K562 (cell line): ENCODE measurements around the gene PBX1. TPM values are rescaled to one million over a fixed set of nuclear protein-coding genes. Genes with fewer than 3 reads are reported as not detected.

Experiments
- ATAC-seq: fragments of 200-7000 bp; cut with Tn5 transposase; 3 replicates; pipeline ENCODE4 v1.9.1; 2020; ENCODE audit warnings: moderate library complexity
- BruUV-seq: library from RNA; stranded (reverse); fragments of 400-500 nt; replicated peaks from 2 replicates; lab custom pipeline; 2021; lab: Mats Ljungman, UMichigan
- CTCF ChIA-PET: fragments of 300-600 bp; formaldehyde crosslinking; extraction: SDS; loops from one replicate; lab custom pipeline; 2021; ENCODE audit warnings: low intra/inter-chr PET ratio; lab: Yijun Ruan, JAX
- POLR2A ChIA-PET: fragments of 300-600, 350-650 bp; sonication (Branson Sonifier 250); formaldehyde crosslinking; extraction: SDS; loops from one replicate; lab custom pipeline; 2021; ENCODE audit warnings: antibody characterized with exemption, inconsistent platforms; lab: Yijun Ruan, JAX
- DNase-seq, 4 experiments: peaks; one replicate each; pipeline versions ENCODE4 v3.0.0 to v3.0.0-alpha.2; 2011 to 2018; ENCODE audit warnings: low spot score in 3 of 4, mixed read lengths in 3 of 4; ENCODE audit errors: extremely low read depth in 1 of 4
- FAIRE-seq: peaks from 2 replicates; lab custom pipeline; 2011; peaks lifted over from hg19 to GRCh38; lab: Jason Lieb, UNC
- H2AFZ ChIP-seq: 2 replicates; pipeline ENCODE4 v1.6.0; 2011; ENCODE audit warnings: low read depth, low read length, control low read depth, inconsistent platforms
- H3K27ac ChIP-seq: fragments of 200-600 bp; 3 replicates; pipeline ENCODE4 v1.8.0; 2011; ENCODE audit warnings: low read depth, mild to moderate bottlenecking, control low read depth, inconsistent platforms, low read length, moderate library complexity, mixed read lengths; ENCODE audit errors: extremely low read depth
- H3K27me3 ChIP-seq, 2 experiments: fragments of 300-600 bp in 1 of 2; 2 replicates in 1 of 2; 3 replicates in 1 of 2; pipeline versions ENCODE4 v1.6.0 to v1.8.0; 2011; ENCODE audit warnings: inconsistent platforms in 2 of 2, low read length in 2 of 2, mild to moderate bottlenecking in 1 of 2, mixed read lengths in 1 of 2, moderate library complexity in 1 of 2; ENCODE audit not compliant: control insufficient read depth in 2 of 2, insufficient read depth in 2 of 2
- H3K36me3 ChIP-seq: fragments of 300-600 bp; 3 replicates; pipeline ENCODE4 v1.8.0; 2011; ENCODE audit warnings: mild to moderate bottlenecking, low read length, inconsistent platforms; ENCODE audit not compliant: control insufficient read depth, insufficient read depth
- H3K4me1 ChIP-seq, 2 experiments: fragments of 200-600 bp in 1 of 2; replicated peaks in 1 of 2; 2 replicates in 1 of 2; 3 replicates in 1 of 2; pipeline versions ENCODE4 v1.5.1 to v1.8.0; 2011; ENCODE audit warnings: inconsistent platforms in 2 of 2, low read length in 2 of 2, mild to moderate bottlenecking in 1 of 2, mixed read lengths in 1 of 2, moderate library complexity in 1 of 2; ENCODE audit not compliant: control insufficient read depth in 2 of 2, insufficient read depth in 2 of 2
- H3K4me2 ChIP-seq: 2 replicates; pipeline ENCODE4 v1.6.1; 2011; ENCODE audit warnings: low read length, control low read depth, inconsistent platforms, mixed read lengths; ENCODE audit not compliant: insufficient read depth
- H3K4me3 ChIP-seq: fragments of 200-600 bp; sonication (generic), shearing (Covaris generic); 2 replicates; pipeline ENCODE4 v1.5.1; 2016; ENCODE audit warnings: control low read depth, inconsistent platforms
- H3K79me2 ChIP-seq: fragments of 200-600 bp; 3 replicates; pipeline ENCODE4 v1.8.0; 2011; ENCODE audit warnings: low read length, inconsistent platforms; ENCODE audit not compliant: control insufficient read depth, insufficient read depth
- H3K9ac ChIP-seq, 2 experiments: 2 replicates each; pipeline versions ENCODE4 v1.6.0 to v1.6.1; 2011; ENCODE audit warnings: low read depth in 2 of 2, low read length in 2 of 2, control low read depth in 1 of 2, inconsistent platforms in 1 of 2, mild to moderate bottlenecking in 1 of 2, mixed read lengths in 1 of 2; ENCODE audit not compliant: insufficient read depth in 1 of 2
- H3K9me1 ChIP-seq: one replicate; pipeline ENCODE4 v1.6.0; 2011; ENCODE audit warnings: inconsistent platforms, mild to moderate bottlenecking, low read length, moderate library complexity; ENCODE audit not compliant: control insufficient read depth, insufficient read depth
- H3K9me3 ChIP-seq: replicated peaks from 2 replicates; pipeline ENCODE4 v1.5.1; 2011; ENCODE audit warnings: low read depth, low read length, inconsistent platforms; ENCODE audit not compliant: control insufficient read depth, insufficient read depth
- H4K20me1 ChIP-seq: replicated peaks from 2 replicates; pipeline ENCODE4 v1.6.1; 2011; ENCODE audit warnings: low read length, inconsistent platforms, mixed read lengths; ENCODE audit not compliant: control insufficient read depth, insufficient read depth
- FOXP1 ChIP-seq: sonication (generic); formaldehyde crosslinking; IDR thresholded peaks from 2 replicates; pipeline ENCODE4 v1.8.0; 2022; ENCODE audit warnings: mild to moderate bottlenecking, missing genetic modification reagents
- HDGF ChIP-seq: fragments of 450-650 bp; IDR thresholded peaks from 2 replicates; pipeline ENCODE4 v1.6.1; 2016
- PURB ChIP-seq: sonication (generic); formaldehyde crosslinking; IDR thresholded peaks from 2 replicates; pipeline ENCODE4 v1.9.0; 2021; ENCODE audit warnings: low read depth, mild to moderate bottlenecking, missing genetic modification reagents
- SRSF1 ChIP-seq: fragments of 200-400 bp; formaldehyde crosslinking; IDR thresholded peaks from 2 replicates; pipeline ENCODE4 v1.6.1; 2017; ENCODE audit warnings: mild to moderate bottlenecking, low read depth, low read length, moderate library complexity
- TGIF2 ChIP-seq: sonication (generic); formaldehyde crosslinking; IDR thresholded peaks from 2 replicates; pipeline ENCODE4 v1.8.1; 2022; ENCODE audit warnings: mild to moderate bottlenecking, missing genetic modification reagents, moderate library complexity
- WGBS: fragments of 100-300 bp; shearing (Covaris generic); methylation state at CpG from one replicate; pipeline ENCODE4 v1.1.6; 2016; ENCODE audit warnings: low coverage, mixed read lengths; ENCODE audit not compliant: insufficient coverage; ENCODE audit errors: missing lambda C conversion rate; 5-methylcytosine and 5-hydroxymethylcytosine counted together
- in situ Hi-C: fragments of 300-500 bp; cut with MboI; formaldehyde crosslinking; loops from 4 replicates; pipeline ENCODE4 v1.15.0; 2018; ENCODE audit warnings: inconsistent platforms, mixed read lengths
- intact Hi-C: fragments of 100-400 bp; cut with micrococcal nuclease; formaldehyde crosslinking; loops from 2 replicates; pipeline ENCODE4 v1.14.2; 2022
- polyA plus RNA-seq, 8 experiments: library from polyadenylated mRNA; depleted of rRNA in 4 of 8; stranded (reverse) in 5 of 8; unstranded in 3 of 8; fragments of >200 nt; fragmentation: Nextera tagmentation in 2 of 8; fragmentation: Illumina TruSeq in 1 of 8; extraction: Ambion mirVana in 2 of 8; extraction: Trizol in 1 of 8; gene quantifications; 2 replicates each; pipeline versions ENCODE4 v1.2.1 to v1.2.3, GENCODE V29; 2011 to 2014; ENCODE audit warnings: inconsistent platforms in 1 of 8, missing spikeins in 1 of 8
- total RNA-seq, 7 experiments: library from RNA; depleted of rRNA in 6 of 7; stranded (reverse); fragments of >200 nt in 6 of 7; fragmentation: Illumina TruSeq in 2 of 7; extraction: Trizol in 2 of 7; gene quantifications; 2 replicates each; pipeline versions ENCODE4 v1.2.1 to v1.2.3, GENCODE V29; 2011 to 2021; ENCODE audit warnings: low replicate concordance in 1 of 7
- TF ChIP-seq, protein P1 (sequence below): fragments of 450-650 bp; IDR thresholded peaks from 2 replicates; pipeline ENCODE4 v1.7.0; 2016; ENCODE audit warnings: borderline replicate concordance
- TF ChIP-seq, protein P2 (sequence below): fragments of 450-650 bp; IDR thresholded peaks from 2 replicates; pipeline ENCODE4 v1.7.1; 2018; ENCODE audit warnings: mild to moderate bottlenecking, low read depth; ENCODE audit not compliant: partially characterized antibody
- TF ChIP-seq, protein P3 (sequence below): IDR thresholded peaks from 2 replicates; pipeline ENCODE4 v1.6.1; 2011; ENCODE audit warnings: borderline replicate concordance, low read depth, mild to moderate bottlenecking, moderate library complexity, low read length; ENCODE audit not compliant: insufficient read depth, poor library complexity, severe bottlenecking

The PBX1 gene
- total and polyA plus RNA-seq, 9 of the 15 experiments (the other 6 are each of a cell fraction or from before 2014, with no cell fraction given): 0.03 to 0.62 (median 0.17) TPM

DNA sequence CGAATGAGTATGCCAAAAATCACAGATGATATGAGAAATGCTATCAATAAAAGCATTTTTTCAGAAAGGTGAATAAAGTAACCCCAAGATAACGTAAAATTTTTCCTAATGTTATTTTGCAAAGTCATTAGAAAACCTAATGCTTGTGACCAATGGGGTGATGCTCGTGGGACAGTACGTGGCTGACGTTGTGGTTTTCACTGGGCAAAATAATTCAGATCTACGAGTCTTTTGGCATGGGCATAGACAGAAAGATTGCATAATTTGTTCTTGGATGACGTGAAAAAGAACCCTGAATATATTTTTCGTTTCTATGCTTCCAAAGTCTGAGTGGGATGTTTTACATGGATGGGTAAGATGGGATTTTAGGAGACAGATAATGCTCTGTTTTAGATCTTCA is 71.0 kb downstream of the PBX1 start:
- Histone ChIP-seq H3K4me1 (no peaks in the 10 kb centered on the region), H3K4me3 (no peak overlapping the region), H3K9me3 (no peaks in the 10 kb centered on the region), H3K36me3 (no peaks in the 10 kb centered on the region), H3K27ac (no peak overlapping the region), H3K9ac (no peak overlapping the region), H3K4me2 (no peak overlapping the region), H4K20me1 (no peaks in the 10 kb centered on the region), H3K27me3 (peaks cover 0 to 2% of the 10 kb centered on the region in 2 experiments; a peak in 1 of 5 replicates), H3K79me2 (no peaks in the 10 kb centered on the region), H3K9me1 (no peaks in the 10 kb centered on the region), H2AFZ (no peak overlapping the region)
- no peak for FAIRE-seq
- WGBS: under 1% methylated on average over 8 of the region's 8 CpGs
- BruUV-seq: no TSS peak
- no peak for DNase-seq
- in situ Hi-C loops (no loop called here), intact Hi-C loops (no loop called here)
- no peak for ATAC-seq
- CTCF ChIA-PET: no interaction called here
- TF ChIP-seq FOXP1 (no peak), HDGF (no peak), SRSF1 (no peak), TGIF2 (CRISPR knock-in tag) (no peak), PURB (no peak)
- TF ChIP-seq, protein P1, sequence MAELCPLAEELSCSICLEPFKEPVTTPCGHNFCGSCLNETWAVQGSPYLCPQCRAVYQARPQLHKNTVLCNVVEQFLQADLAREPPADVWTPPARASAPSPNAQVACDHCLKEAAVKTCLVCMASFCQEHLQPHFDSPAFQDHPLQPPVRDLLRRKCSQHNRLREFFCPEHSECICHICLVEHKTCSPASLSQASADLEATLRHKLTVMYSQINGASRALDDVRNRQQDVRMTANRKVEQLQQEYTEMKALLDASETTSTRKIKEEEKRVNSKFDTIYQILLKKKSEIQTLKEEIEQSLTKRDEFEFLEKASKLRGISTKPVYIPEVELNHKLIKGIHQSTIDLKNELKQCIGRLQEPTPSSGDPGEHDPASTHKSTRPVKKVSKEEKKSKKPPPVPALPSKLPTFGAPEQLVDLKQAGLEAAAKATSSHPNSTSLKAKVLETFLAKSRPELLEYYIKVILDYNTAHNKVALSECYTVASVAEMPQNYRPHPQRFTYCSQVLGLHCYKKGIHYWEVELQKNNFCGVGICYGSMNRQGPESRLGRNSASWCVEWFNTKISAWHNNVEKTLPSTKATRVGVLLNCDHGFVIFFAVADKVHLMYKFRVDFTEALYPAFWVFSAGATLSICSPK: no peak
- TF ChIP-seq, protein P2, sequence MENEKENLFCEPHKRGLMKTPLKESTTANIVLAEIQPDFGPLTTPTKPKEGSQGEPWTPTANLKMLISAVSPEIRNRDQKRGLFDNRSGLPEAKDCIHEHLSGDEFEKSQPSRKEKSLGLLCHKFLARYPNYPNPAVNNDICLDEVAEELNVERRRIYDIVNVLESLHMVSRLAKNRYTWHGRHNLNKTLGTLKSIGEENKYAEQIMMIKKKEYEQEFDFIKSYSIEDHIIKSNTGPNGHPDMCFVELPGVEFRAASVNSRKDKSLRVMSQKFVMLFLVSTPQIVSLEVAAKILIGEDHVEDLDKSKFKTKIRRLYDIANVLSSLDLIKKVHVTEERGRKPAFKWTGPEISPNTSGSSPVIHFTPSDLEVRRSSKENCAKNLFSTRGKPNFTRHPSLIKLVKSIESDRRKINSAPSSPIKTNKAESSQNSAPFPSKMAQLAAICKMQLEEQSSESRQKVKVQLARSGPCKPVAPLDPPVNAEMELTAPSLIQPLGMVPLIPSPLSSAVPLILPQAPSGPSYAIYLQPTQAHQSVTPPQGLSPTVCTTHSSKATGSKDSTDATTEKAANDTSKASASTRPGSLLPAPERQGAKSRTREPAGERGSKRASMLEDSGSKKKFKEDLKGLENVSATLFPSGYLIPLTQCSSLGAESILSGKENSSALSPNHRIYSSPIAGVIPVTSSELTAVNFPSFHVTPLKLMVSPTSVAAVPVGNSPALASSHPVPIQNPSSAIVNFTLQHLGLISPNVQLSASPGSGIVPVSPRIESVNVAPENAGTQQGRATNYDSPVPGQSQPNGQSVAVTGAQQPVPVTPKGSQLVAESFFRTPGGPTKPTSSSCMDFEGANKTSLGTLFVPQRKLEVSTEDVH: no peak
- TF ChIP-seq, protein P3, sequence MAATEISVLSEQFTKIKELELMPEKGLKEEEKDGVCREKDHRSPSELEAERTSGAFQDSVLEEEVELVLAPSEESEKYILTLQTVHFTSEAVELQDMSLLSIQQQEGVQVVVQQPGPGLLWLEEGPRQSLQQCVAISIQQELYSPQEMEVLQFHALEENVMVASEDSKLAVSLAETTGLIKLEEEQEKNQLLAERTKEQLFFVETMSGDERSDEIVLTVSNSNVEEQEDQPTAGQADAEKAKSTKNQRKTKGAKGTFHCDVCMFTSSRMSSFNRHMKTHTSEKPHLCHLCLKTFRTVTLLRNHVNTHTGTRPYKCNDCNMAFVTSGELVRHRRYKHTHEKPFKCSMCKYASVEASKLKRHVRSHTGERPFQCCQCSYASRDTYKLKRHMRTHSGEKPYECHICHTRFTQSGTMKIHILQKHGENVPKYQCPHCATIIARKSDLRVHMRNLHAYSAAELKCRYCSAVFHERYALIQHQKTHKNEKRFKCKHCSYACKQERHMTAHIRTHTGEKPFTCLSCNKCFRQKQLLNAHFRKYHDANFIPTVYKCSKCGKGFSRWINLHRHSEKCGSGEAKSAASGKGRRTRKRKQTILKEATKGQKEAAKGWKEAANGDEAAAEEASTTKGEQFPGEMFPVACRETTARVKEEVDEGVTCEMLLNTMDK: no peak
- POLR2A ChIA-PET: no interaction called here
